ENCODE results near the gene NFIA.

- no peak for TF ChIP-seq CTCF (conservative IDR thresholded peaks at IDR 0.05; ENCODE audit: low read depth, low read length)
- TF ChIP-seq EZH2 (IDR thresholded peaks at IDR 0.05; ENCODE audit: low read length, unreplicated experiment): no peak
- TF ChIP-seq EZH2phosphoT487 (IDR thresholded peaks at IDR 0.05; ENCODE audit: borderline replicate concordance, low read length): no peak
These were observed 192.6 kb downstream of the NFIA start for GRCh38 chr1:61274939-61275338.

All from PC-3 (cell line).